Activated gamma-delta T cell treated with anti-CD3 and anti-CD28 coated beads, Interleukin-2, amount 50 U/mL, for 16 hours (primary cell): Measurements from ENCODE around the gene GPS2.
"Not testable (repeated sequence)": the region's sequence is repeated elsewhere in the genome, so short reads cannot be mapped to it uniquely, and the experiment has no call there.

Experiments used
- DNase-seq: peaks from one replicate; pipeline ENCODE4 v3.0.0-alpha.2; 2020; ENCODE audit warnings: low read depth

GPS2 gene

GRCh38 chr17:7314719-7315569, at the start of gene GPS2:
GPS2 (minus strand) TSS chr17:7315360; CDS start chr17:7315052, 308 bp downstream.
- peak; percentile 87 for DNase-seq

GRCh38 chr17:7363311-7363710, 48.2 kb upstream of the GPS2 start:
- no peak for DNase-seq

- no peak for DNase-seq
Measured at GRCh38 chr17:7361906-7362305, 46.7 kb upstream of the GPS2 start.

- no peak for DNase-seq
Measured at GRCh38 chr17:7357381-7357780, 42.2 kb upstream of the GPS2 start.

GRCh38 chr17:7356756-7357155, 41.6 kb upstream of the GPS2 start:
- DNase-seq = no peak

GRCh38 chr17:7356072-7356549, 41.0 kb upstream of the GPS2 start:
- peak; percentile 73 for DNase-seq

GRCh38 chr17:7355573-7355972, 40.4 kb upstream of the GPS2 start:
- DNase-seq = no peak

GRCh38 chr17:7355053-7355452, 39.9 kb upstream of the GPS2 start, which contains the start of gene TMEM95:
TMEM95 (plus strand) TSS chr17:7355156; CDS start chr17:7355205, 49 bp downstream.
- DNase-seq = no peak

- no peak for DNase-seq
Measured at GRCh38 chr17:7354262-7354843, 39.2 kb upstream of the GPS2 start.

- DNase-seq = no peak
Measured at GRCh38 chr17:7352910-7353635, 37.9 kb upstream of the GPS2 start.

GRCh38 chr17:7352503-7352889, 37.3 kb upstream of the GPS2 start:
- DNase-seq = no peak

- peak; percentile 67 for DNase-seq
Measured at GRCh38 chr17:7351665-7352502, 36.7 kb upstream of the GPS2 start, which contains the start of gene KCTD11. KCTD11 (plus strand) TSS chr17:7352162.

- DNase-seq = no peak
Measured at GRCh38 chr17:7348478-7349242, 33.5 kb upstream of the GPS2 start.

GRCh38 chr17:7347630-7348477, 32.7 kb upstream of the GPS2 start:
- no peak for DNase-seq

GRCh38 chr17:7346761-7347614, 31.8 kb upstream of the GPS2 start:
- no peak for DNase-seq

GRCh38 chr17:7343250-7343649, 28.1 kb upstream of the GPS2 start:
- no peak for DNase-seq

GRCh38 chr17:7341842-7342241, 26.7 kb upstream of the GPS2 start:
- DNase-seq = no peak

GRCh38 chr17:7340179-7340578, 25.0 kb upstream of the GPS2 start:
- no peak for DNase-seq

GRCh38 chr17:7337600-7337999, 22.4 kb upstream of the GPS2 start:
- DNase-seq = not testable (repeated sequence)
